ENCODE measurements around the gene RAC2.

- TF ChIP-seq CTCF (IDR thresholded peaks at IDR 0.05; ENCODE audit: poor library complexity) (no peak), EZH2 (IDR thresholded peaks at IDR 0.05; ENCODE audit: borderline replicate concordance) (no peak)
Observed at GRCh38 chr22:37267661-37268413, 23.8 kb upstream of the RAC2 start.
